Stimulated activated CD8-positive, alpha-beta memory T cell treated with anti-CD3 and anti-CD28 coated beads, Interleukin-7, amount 100 ng/mL, for 4 hours (primary cell): ENCODE results near the gene PRDM2.

Experiments
- DNase-seq, 2 donors: peaks; one replicate each; pipeline ENCODE4 v3.0.0-alpha.2; 2020; ENCODE audit warnings: low read depth in 2 of 2

The PRDM2 gene

DNA sequence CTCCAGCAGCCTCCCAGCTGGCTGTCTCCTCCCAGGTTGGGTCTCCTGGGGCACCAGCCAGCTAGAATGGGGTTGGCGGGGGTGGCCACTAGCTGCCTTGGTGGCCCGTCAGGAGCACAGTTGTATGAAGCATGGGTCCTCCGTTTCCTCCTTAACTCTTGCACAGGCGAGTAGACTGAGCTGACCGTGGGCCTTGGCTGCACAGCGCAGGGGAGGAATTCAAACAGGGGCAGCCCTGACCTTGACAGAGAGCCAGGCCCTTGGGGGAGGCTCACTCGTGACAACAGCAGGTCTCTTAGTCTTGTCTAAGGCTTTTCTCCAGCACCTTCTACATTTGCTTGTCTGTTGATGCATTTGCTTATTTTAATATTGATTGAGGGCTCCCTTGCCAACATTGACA, 114.1 kb downstream of the PRDM2 start:
- no peak for DNase-seq

DNA sequence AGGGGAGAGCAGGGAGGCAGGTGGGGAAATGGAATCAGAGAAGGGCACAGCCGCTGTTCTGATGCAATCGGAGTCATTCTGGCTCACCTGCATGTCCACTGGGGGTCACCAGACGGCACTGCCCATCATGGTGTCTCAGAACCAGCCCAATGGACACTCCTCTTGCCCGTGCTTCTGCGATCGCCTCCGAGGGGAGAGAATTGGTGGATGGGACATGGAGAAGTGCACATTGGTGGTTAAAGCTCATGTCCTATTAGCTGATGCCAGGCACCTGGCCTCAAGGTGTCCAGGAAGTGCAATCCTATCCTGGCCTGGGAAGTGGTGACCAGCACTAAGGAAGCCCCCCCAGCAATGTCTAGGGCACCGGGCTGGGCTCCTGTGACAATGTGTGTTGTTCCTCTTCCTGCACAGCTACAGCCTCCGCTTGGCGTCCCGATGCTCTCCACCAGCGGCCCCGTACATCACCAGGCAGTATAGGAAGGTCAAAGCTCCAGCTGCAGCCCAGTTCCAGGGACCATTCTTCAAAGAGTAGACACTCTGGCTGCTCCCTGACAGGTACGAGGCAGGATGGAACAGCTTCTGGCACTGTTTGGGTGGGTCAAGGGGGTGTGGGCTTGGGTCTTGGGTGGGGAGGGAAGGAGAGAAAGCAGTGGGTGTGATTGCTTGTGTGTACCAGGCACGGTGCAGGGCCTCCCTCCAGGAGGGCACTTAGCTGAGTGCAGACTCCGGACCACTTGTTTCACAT, 116.2 kb downstream of the PRDM2 start:
- DNase-seq = no peak

DNA sequence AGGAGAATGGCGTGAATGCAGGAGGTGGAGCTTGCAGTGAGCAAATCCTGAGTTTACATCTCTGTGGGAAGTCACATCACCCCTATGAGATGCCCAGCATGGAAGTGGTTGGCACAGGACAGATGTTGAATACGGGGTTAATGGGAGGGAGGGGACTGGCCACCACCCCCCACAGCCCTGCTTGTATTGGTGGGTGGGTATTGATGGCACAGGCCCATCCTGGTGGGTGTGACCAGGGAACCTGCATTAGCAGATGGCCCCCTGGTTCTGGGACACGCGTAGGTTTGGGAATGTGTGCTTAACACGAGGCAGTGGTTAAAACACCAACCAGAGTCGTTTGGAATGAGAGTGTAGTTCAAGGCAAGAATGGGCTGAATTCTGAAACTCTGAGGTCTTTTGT, 117.9 kb downstream of the PRDM2 start:
- DNase-seq = no peak

DNA sequence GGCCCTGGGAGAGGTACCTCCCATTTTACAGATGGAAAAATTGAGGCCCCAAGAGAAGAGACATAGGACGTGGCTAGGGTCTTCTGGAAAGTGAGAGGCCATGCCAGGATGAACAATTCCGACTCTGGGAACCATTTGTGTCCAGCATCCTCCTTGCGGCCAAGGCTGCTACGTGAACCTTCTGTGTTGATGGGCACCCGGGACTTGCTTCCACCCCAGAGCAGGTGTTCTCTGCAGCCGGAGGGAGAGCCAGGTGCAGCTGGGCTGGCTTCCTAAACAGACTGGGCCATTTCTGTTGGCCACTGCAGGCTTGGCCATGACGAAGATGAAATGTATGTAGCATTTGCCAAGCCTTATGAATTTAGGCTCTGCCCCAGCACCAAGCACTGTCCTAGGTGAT, 118.9 kb downstream of the PRDM2 start:
- DNase-seq = no peak

DNA sequence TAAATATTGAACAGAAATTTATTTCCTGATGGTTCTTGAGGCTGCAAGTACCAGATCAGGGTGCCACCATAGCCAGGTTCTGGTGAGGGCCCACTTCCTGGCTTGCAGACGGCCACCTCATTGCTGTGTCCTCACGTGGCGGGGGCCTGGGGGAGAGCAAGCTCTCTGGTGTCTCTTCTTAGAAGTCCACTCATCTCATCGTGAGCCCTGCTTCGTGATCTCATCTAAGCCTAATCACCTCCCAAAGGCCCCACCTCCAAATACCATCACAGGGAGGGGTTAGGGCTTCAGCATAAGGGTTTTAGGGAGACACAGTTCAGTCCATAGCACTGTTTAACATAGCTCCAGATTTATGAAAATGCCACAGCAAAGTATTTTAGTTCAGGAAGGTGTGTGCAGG, 119.7 kb downstream of the PRDM2 start:
- no peak for DNase-seq

DNA sequence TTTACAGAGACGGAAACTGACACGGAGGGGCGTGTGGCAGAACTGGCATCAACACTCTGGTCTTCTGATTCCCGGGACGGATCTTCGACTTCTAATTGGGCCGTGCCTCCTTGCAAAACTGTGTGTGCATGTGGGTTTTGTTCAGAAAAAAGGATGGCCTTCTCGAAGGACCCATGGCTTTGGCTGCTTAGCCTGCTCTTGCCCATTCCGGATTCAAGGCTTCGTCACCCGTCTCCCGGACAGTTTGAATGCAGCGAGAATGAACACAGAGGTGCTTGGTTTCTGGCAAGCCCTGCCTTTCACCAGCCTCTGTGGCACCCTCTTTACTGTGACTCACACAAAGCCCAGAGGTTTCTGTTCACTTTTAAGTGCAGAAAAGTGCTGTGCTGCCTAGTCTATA, 120.1 kb downstream of the PRDM2 start:
- DNase-seq = no peak

DNA sequence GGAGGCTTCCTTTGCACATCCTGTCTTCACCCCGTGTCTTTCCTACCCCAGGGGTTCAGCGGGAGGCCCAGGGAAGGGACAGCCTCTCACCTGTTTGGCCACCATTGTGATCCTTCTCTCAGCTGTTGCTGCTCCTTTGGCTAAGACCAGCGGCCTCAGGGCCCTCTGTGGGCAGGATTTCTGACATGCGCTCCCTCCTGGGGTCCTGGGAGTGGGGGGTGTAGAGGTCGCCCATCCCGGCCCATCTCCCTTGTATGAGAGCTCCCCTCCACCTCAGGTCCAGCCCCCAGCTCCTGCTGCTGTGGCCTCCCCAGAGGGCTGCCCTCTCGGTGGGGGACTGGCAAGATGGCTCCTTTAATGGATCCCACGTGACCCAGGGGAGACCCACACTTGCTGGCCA, 120.5 kb downstream of the PRDM2 start:
- no peak for DNase-seq

DNA sequence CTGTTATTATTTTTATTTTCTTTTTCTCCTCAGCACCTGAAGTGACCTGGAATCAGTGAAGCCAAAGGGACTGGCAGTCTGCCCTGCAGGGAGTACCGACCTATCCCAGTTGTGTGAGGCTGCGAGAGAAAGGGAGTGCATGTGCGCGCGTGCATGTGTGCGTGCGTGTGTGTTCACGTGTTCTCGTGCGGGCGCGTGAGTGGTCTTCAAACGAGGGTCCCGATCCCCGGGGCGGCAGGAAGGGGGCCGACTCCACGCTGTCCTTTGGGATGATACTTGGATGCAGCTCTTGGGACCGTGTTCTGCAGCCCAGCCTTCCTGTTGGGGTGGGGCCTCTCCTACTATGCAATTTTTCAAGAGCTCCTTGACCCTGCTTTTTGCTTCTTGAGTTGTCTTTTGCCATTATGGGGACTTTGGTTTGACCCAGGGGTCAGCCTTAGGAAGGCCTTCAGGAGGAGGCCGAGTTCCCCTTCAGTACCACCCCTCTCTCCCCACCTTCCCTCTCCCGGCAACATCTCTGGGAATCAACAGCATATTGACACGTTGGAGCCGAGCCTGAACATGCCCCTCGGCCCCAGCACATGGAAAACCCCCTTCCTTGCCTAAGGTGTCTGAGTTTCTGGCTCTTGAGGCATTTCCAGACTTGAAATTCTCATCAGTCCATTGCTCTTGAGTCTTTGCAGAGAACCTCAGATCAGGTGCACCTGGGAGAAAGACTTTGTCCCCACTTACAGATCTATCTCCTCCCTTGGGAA, 123.3 kb downstream of the PRDM2 start:
- DNase-seq = no peak

DNA sequence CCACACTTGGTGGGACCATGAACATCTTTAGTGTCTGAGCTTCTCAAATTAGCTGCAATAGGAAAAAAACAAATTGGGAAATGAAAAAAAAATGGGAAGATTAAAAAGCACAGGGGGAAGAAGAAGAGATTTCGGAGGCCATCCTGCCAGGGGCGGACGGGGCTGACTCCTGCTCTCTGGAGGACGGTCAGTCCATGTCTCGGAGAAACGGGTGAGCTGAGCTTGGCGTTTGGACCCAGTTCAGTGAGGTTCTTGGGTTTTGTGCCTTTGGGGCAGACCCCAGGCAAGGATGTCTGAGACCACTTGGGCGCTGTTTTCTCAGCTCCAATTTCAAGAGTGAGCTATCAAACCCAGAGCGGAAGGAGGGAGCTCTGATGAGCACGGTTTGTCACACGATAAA, 123.9 kb downstream of the PRDM2 start:
- no peak for DNase-seq

DNA sequence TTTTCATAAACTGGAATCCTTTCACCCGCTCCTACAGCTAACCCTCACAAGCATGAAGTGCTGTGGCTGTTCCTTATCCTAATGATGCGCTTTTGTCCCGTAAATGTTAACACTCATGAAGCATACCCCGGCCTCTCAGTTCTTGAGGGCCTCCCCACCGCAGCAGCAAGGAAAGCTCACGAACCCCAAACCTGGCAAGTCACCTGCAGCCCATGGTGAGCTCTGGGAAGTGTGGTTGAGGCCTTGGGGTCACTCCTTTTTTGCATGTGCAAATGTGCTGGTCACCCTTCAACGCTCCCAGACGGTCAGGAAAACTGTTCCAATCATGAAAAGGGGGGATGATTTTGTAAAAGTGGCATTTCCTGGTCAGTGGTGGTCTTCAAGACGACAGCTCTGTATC, 124.6 kb downstream of the PRDM2 start:
- DNase-seq = no peak

DNA sequence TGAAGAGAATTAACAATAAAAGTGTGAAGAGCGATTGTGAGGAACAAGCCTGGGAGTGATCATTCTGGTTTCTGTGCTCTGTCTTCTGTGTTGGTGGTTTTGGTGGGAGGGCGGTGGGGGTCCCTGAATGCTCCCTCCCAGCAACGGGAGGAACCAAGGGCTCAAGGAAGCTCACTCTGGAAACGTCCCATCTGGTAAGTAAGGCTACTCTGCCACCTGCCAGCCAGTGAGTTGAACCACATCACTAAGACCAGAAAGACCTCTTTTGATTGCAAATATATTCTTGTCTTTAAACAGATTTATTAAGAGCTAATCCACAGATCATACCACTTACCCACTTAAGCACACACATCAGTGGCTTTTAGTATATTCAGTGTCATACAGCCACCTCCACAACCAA, 125.0 kb downstream of the PRDM2 start:
- no peak for DNase-seq

DNA sequence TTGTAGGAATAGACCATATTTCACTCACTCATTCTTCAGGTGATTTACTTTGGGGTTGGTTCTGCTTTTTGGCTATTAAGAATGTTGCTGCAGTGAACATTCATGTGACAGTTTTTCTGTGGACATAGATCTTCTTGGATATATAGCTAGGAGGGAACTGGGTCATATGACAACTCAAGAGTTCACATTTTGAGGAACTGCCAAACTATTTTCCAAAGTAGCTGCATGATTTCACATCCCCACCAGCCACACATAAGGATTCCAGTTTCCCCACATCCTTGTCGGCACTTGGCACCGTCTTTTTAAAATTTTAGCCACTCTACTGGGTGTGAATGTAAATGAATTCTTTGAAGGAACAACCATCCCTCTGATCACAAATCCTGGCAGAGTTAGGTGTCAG, 126.0 kb downstream of the PRDM2 start:
- no peak for DNase-seq

DNA sequence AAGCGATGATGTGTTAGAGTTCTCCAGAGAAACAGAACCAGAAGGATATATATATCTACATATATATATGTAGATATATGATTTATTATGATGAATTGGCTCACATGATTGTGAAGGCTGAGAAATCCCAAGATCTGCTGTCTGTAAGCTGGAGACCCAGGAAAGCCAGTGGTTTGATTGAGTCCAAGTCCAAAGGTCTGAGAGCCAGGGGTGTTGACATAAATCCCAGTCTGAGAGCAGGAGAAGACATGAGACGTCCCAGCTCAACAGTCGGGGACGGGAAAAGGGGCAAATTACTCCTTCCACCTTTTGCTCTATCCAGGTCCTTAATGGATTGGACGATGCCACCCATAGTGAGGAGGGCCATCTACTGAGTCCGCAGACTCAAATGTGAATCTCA, 126.6 kb downstream of the PRDM2 start:
- DNase-seq = no peak

DNA sequence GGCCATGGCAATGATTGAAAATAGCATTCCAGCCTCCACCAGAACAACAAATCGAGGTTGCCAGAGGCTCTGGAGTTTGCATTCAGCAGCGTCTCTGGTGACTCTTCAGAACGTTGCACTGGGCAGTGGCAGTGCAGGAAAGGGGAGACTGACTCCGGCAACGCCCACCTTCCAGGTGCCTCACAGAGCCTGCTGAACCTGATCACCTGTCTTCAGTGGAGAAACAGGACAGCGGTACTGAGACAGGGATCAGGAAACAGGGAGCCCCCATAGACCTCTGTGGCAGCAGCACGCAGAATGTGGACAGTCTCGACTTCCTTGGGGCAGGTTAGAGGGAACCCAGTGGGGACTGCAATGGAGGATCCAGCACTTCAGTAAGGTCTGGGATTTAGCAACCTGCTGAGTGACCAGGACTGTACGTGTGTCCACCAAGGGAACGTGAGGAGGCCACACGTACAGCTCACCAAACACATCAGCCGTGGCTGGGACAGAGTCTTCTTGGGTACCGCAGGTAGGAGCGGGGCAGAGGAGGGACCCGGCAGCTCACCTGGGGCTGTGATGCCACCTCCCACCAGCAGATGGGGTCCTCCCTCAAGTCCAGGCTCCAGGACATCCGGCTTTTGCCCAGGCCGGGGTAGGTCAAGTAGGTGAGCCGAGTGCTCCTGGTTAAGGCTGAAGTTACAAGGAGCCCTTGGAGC, 128.6 kb downstream of the PRDM2 start:
- no peak for DNase-seq

DNA sequence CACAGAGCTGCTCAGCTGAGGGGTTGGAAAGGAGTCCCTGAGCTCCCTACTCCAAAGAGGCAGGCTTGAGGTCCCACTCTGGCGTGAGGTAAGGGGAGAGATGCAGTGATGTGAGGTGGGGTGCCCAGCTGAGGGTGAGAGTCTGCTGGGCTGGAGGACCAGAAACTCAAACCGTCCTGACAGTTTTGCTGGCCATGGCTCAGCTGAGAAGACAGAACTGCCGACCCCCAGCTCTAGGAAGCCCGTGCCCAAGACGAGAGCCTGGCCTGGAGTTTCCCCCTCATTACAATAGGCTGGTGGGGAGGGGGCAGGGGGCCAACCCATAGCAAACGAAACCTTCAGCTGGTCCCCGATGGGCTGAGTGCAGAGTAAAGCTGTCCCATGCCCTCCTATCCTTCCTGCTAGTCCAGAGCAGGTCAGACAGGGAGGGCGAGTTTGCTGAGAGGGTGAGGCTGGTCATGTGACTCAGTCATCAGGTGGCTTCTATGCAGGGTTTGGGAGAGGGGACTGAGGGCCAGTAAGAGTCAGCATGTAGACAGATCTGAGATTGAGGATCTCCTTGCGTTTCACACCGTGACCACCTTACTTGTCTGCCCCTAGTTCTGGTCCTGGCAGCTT, 129.3 kb downstream of the PRDM2 start:
- no peak for DNase-seq

DNA sequence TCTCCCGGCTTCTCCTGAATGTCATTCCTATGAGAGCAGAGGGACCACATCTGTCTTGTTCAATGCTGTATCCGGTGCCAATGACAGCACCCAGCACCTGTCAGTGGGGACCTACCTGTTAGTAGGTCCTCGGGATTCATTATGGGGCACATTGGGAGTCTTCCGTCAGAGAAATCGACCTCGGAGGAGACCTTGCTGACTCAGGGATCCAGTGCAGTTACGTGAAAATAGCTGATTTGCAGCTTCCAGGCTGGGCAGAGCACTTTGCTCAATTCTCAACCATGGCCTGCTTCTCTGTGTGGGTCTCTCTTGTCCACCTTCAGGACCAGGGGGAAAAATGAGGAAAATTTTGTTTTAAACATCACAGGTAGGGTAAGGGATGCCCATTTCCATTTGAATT, 130.2 kb downstream of the PRDM2 start:
- no peak for DNase-seq

DNA sequence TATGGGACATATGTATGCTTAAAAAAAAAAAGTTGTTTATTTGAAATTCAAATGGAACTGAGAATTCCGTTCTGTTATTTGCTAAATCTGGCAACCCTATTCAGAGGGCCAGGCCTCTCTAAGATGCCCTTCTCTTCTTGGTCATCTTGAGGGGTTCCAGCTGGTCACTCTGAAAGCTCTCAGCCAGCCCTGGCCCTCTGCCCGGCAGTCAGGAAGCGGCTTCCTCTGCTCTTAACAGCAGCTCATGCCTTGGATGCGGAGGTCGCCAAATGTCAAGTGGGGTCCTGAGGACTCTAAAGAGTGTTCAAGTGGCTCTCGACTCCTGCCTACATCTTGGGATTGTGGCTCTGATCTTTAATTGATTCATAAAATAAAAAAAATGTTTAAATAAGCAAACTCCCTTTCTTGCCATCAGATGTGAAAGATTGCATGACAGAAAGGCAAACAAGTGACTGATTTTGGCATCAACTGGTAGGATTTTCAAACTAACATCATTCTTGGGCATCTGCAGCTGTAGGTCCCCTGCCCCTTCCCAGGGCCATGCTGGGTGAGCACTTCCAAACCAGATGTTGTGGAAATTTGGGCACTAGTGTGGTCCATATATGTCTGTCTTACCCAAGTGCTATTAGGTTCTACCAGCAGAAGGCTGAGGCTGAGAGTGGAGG, 130.8 kb downstream of the PRDM2 start:
- no peak for DNase-seq

DNA sequence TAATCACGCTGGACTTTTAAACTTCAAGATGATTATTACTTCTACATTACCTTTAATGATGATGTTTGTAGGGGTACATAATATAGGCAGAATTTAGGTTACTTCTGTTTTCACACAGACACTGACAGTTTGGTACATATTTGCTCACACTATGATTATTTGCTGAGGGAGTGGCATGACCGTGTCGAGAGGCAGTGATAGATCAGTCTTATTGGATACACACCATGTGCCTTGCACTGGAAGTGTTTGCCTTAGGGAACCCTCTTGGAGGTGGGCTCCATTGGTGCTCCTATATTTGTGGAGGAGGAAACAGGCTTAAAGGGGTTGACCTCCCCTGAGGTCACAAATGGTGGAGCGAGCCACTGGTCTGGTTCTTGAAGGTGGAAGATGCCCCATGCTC, 132.1 kb downstream of the PRDM2 start:
- no peak for DNase-seq

DNA sequence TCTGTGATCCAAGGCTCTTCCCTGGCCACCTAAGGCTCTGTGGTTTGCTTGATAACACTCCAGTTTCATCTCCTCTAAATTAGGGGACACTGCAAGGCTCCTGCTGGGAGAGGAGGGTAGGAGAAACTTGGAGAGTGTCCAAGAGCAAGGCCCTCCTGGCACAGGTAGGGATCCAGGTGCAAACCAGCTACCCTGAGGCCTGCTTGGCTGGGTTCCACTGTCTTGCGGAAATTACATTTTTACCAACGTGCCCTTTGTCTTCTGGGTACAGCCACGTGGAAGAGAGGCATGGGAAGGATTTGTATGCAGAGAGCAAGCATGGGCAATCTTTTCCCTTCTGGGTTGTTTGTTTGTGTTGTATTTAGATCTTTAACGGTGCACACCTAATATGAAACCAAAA, 132.5 kb downstream of the PRDM2 start:
- DNase-seq = no peak

DNA sequence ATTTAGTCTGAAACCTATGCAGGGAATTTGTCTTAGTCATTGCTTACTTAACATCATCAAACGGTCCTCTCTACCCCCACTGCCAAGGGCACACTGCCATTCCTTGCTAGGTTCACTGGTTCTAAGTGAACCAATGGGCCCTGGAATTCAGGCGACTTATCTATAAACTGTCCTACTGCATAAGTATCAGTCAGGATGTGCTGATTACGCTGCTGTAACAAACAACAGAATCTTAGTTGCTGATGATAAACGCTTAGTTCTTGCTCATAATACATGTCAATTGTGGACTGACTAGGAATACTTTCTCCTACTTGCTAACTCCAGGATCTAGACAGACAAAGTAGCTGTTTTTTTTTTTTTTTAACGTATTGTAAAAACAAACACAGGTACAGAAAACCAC, 136.1 kb downstream of the PRDM2 start:
- no peak for DNase-seq

DNA sequence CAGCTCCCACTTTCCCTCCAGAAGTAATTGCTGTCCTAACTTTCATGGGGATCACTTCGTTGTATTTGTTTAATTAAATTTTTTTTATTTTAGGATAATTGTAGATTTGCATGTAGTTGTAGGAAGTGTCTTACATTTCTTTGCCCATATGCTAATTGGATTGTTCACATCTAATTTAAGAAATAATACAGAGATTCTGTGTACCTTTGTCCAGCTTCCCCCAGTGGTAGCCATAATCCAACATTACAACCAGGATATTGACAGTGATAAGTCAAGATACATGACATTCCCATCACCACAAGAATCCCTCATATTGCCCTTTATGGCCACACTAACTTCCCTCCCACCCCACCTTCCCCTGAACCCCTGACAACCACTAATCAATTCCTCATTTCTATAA, 136.6 kb downstream of the PRDM2 start:
- no peak for DNase-seq

DNA sequence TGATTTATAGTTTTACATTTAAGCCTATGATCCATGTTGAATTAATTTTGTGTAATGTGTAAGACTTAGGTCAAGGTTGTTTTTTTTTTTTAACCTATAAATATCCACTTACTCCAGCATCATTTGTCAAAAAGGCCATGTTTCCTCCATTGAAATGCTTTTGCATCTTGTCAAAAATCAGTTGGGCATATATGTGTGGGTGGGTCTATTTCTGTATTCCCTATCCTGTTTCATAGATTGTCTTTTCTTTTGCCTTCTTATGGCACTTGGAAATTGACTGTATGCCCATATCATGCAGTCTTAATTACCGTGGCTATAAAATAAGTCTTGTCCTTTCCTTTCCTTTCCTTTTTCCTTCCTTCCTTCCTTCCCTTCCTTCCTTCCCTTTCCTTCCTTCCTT, 138.2 kb downstream of the PRDM2 start:
- no peak for DNase-seq
